Measurements from ENCODE around the gene TGIF1. TPM values are rescaled to one million over a fixed set of nuclear protein-coding genes. Genes with fewer than 3 reads are reported as not detected.

The TGIF1 gene
- total and polyA plus RNA-seq, 9 of the 15 experiments (the other 6 are each of a cell fraction or from before 2014, with no cell fraction given) = 16.1 to 77.7 (median 44.6) TPM

DNA sequence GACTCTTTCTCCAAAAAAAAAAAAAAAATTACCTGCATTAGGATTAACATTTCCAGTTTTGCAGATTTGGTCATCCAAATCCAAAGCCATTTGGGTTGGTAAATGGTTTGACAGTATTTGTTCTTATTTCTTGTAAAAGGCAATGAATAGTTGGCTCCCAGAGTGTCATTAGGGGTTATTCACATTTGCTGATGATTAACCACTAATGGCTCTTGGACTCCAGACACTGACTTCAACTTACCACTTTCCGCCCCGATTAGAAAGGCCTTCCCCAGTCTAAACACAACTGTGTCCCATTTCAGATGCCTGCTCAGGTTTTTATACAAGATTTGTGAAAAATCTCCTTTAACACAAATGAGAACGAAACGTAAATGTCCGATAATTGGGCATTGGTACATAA lies 9.6 kb upstream of the TGIF1 start (continued):
- TF ChIP-seq, protein P1, sequence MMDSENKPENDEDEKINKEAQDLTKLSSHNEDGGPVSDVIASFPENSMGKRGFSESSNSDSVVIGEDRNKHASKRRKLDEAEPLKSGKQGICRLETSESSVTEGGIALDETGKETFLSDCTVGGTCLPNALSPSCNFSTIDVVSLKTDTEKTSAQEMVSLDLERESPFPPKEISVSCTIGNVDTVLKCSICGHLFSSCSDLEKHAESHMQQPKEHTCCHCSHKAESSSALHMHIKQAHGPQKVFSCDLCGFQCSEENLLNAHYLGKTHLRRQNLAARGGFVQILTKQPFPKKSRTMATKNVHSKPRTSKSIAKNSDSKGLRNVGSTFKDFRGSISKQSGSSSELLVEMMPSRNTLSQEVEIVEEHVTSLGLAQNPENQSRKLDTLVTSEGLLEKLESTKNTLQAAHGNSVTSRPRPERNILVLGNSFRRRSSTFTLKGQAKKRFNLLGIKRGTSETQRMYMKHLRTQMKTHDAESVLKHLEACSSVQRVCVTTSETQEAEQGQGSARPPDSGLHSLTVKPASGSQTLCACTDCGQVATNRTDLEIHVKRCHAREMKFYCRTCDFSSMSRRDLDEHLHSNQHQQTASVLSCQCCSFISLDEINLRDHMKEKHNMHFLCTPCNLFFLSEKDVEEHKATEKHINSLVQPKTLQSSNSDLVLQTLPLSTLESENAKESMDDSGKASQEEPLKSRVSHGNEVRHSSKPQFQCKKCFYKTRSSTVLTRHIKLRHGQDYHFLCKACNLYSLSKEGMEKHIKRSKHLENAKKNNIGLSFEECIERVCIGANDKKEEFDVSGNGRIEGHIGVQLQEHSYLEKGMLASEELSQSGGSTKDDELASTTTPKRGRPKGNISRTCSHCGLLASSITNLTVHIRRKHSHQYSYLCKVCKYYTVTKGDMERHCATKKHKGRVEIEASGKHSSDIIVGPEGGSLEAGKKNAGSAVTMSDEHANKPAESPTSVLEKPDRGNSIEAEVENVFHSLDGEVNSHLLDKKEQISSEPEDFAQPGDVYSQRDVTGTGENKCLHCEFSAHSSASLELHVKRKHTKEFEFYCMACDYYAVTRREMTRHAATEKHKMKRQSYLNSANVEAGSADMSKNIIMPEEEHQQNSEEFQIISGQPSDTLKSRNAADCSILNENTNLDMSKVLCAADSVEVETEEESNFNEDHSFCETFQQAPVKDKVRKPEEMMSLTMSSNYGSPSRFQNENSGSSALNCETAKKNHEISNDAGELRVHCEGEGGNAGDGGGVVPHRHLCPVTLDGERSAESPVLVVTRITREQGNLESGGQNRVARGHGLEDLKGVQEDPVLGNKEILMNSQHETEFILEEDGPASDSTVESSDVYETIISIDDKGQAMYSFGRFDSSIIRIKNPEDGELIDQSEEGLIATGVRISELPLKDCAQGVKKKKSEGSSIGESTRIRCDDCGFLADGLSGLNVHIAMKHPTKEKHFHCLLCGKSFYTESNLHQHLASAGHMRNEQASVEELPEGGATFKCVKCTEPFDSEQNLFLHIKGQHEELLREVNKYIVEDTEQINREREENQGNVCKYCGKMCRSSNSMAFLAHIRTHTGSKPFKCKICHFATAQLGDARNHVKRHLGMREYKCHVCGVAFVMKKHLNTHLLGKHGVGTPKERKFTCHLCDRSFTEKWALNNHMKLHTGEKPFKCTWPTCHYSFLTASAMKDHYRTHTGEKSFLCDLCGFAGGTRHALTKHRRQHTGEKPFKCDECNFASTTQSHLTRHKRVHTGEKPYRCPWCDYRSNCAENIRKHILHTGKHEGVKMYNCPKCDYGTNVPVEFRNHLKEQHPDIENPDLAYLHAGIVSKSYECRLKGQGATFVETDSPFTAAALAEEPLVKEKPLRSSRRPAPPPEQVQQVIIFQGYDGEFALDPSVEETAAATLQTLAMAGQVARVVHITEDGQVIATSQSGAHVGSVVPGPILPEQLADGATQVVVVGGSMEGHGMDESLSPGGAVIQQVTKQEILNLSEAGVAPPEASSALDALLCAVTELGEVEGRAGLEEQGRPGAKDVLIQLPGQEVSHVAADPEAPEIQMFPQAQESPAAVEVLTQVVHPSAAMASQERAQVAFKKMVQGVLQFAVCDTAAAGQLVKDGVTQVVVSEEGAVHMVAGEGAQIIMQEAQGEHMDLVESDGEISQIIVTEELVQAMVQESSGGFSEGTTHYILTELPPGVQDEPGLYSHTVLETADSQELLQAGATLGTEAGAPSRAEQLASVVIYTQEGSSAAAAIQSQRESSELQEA (IDR thresholded peaks at IDR 0.05; ENCODE audit: low read depth) = no peak
- TF ChIP-seq, protein P2, sequence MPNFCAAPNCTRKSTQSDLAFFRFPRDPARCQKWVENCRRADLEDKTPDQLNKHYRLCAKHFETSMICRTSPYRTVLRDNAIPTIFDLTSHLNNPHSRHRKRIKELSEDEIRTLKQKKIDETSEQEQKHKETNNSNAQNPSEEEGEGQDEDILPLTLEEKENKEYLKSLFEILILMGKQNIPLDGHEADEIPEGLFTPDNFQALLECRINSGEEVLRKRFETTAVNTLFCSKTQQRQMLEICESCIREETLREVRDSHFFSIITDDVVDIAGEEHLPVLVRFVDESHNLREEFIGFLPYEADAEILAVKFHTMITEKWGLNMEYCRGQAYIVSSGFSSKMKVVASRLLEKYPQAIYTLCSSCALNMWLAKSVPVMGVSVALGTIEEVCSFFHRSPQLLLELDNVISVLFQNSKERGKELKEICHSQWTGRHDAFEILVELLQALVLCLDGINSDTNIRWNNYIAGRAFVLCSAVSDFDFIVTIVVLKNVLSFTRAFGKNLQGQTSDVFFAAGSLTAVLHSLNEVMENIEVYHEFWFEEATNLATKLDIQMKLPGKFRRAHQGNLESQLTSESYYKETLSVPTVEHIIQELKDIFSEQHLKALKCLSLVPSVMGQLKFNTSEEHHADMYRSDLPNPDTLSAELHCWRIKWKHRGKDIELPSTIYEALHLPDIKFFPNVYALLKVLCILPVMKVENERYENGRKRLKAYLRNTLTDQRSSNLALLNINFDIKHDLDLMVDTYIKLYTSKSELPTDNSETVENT (CRISPR knock-in tag; IDR thresholded peaks at IDR 0.05) = no peak
- TF ChIP-seq GATA2 (CRISPR knock-in tag; IDR thresholded peaks at IDR 0.05) = no peak

Measured in K562 (cell line).